Ovary (tissue), 9 donors: Measurements from ENCODE around the gene MYO5C. TPM values are rescaled to one million over a fixed set of nuclear protein-coding genes. Genes with fewer than 3 reads are reported as not detected.

Source experiments
- DNase-seq, 5 donors: peaks; one replicate each; pipeline ENCODE4 v3.0.0-alpha.2; 2019 to 2020
- H3K27ac ChIP-seq, 2 donors: fragments of 200-600 bp; one replicate each; pipeline versions ENCODE4 v1.5.1 to v1.8.0; 2019 to 2022
- H3K27me3 ChIP-seq: fragments of 200-600 bp; one replicate; pipeline ENCODE4 v1.8.0; 2022
- H3K36me3 ChIP-seq: fragments of 200-600 bp; sonication (generic); one replicate; pipeline ENCODE4 v1.5.1; 2019
- H3K4me1 ChIP-seq: one replicate; pipeline ENCODE4 v1.8.1; 2013; ENCODE audit warnings: mild to moderate bottlenecking, moderate library complexity; ENCODE audit not compliant: insufficient read depth
- H3K4me3 ChIP-seq: fragments of 200-600 bp; sonication (generic); one replicate; pipeline ENCODE4 v1.5.1; 2017
- H3K9me3 ChIP-seq, 2 donors: fragments of 200-600 bp in 1 of 2; sonication (generic) in 1 of 2; one replicate each; pipeline versions ENCODE4 v1.5.1 to v1.8.1; 2013 to 2019; ENCODE audit warnings: mild to moderate bottlenecking in 1 of 2, moderate library complexity in 1 of 2
- CTCF ChIP-seq, 3 donors: fragments of 450-650 bp in 2 of 3; fragments of 200-600 bp in 1 of 3; IDR thresholded peaks; one replicate each; pipeline versions ENCODE4 v1.5.1 to v1.8.0; 2016 to 2022; ENCODE audit warnings: antibody characterized with exemption in 3 of 3, mild to moderate bottlenecking in 1 of 3
- EP300 ChIP-seq: sonication (generic); formaldehyde crosslinking; IDR thresholded peaks from one replicate; pipeline ENCODE4 v1.6.1; 2017; ENCODE audit warnings: antibody characterized with exemption
- POLR2A ChIP-seq: fragments of 450-650 bp; IDR thresholded peaks from one replicate; pipeline ENCODE4 v1.6.1; 2017; ENCODE audit warnings: antibody characterized with exemption, mild to moderate bottlenecking, moderate library complexity
- WGBS, 3 donors: extraction: QIAGEN DNeasy Blood & Tissue Kit in 1 of 3; methylation state at CpG; one replicate each; pipeline versions ENCODE4 v1.1.5 to v1.1.7; 2013 to 2017; 5-methylcytosine and 5-hydroxymethylcytosine counted together
- intact Hi-C, 4 donors: fragments of 100-400 bp; cut with DNase I; formaldehyde crosslinking; loops; one replicate each; pipeline versions ENCODE4 v1.11.0 to v1.15.1; 2022 to 2023
- polyA plus RNA-seq, 2 donors: library from polyadenylated mRNA; stranded (reverse); fragments of 200-250 nt in 1 of 2; fragments of 350-450 nt in 1 of 2; fragmentation: Illumina TruSeq in 1 of 2; extraction: RNeasy Lipid Tissue Mini Kit (QIAGEN cat#74804) in 1 of 2; gene quantifications; one replicate each; pipeline ENCODE4 v1.2.3, GENCODE V29; 2013 to 2014
- total RNA-seq, 7 donors: library from RNA; depleted of rRNA in 2 of 7; stranded (reverse); fragments of >200 nt in 2 of 7; fragmentation: NEBNext Ultra II Directional in 3 of 7; extraction: Animal tissue kit (Norgen Biotek cat#: 25700) in 3 of 7; gene quantifications; one replicate each; pipeline versions ENCODE4 v1.1.0 to v1.2.4, GENCODE V29; 2016 to 2023
- donor health status: DM: no; HTN: no; CAD: no; lungs with moderate emphysema.
- donor health status: DM: no; HTN: no; CAD: no.
- donor health status: Bipolar disorder and iron deficiency.
- donor health status: DM: yes; HTN: yes; CAD: no.
- donor health status: DM: no; HTN: no; CAD: no.
- donor health status: DM: yes; HTN: yes; CAD: no.

MYO5C gene
- total and polyA plus RNA-seq, 9 donors, result 1.1 to 23.6 (median 7.1) TPM

- no peak overlapping the region for H3K4me3 ChIP-seq
- intact Hi-C loops, result no loop called here
- no peak overlapping the region for H3K27ac ChIP-seq
- DNase-seq, result no peak
- TF ChIP-seq CTCF (IDR thresholded peaks at IDR 0.05) (no peak), EP300 (no peak), POLR2A (no peak)
- H3K4me1 ChIP-seq, result no peaks in the 10 kb centered on the region
- no peaks in the 10 kb centered on the region for H3K9me3 ChIP-seq
- WGBS, 3 donors, result 91 to 98% (median 96%) methylated on average over 1 of the region's 1 CpG
- H3K27me3 ChIP-seq, result no peaks in the 10 kb centered on the region
- H3K36me3 ChIP-seq, result no peaks in the 10 kb centered on the region
Measured at GRCh38 chr15:52338891-52339290, 43.3 kb upstream of the MYO5C start.

- H3K36me3 ChIP-seq, result no peaks in the 10 kb centered on the region
- intact Hi-C loops, result no loop called here
- WGBS, 3 donors, result 87 to 95% (median 88%) methylated on average over 3 of the region's 3 CpGs
- TF ChIP-seq CTCF (IDR thresholded peaks at IDR 0.05), result no peak
- no peak for TF ChIP-seq POLR2A
- no peak for TF ChIP-seq EP300
- no peak for DNase-seq
- no peak overlapping the region for H3K4me3 ChIP-seq
- no peaks in the 10 kb centered on the region for H3K4me1 ChIP-seq
- H3K27me3 ChIP-seq, result no peaks in the 10 kb centered on the region
- H3K27ac ChIP-seq, result no peak overlapping the region
- H3K9me3 ChIP-seq, result no peaks in the 10 kb centered on the region
Measured at GRCh38 chr15:52338058-52338457, 42.5 kb upstream of the MYO5C start.

GRCh38 chr15:52337198-52337853 lies 41.7 kb upstream of the MYO5C start:
- WGBS, 3 donors, result 71 to 77% (median 75%) methylated on average over 5 of the region's 5 CpGs
- Histone ChIP-seq H3K9me3 (no peaks in the 10 kb centered on the region), H3K27ac (no peak overlapping the region), H3K27me3 (no peaks in the 10 kb centered on the region), H3K4me1 (no peaks in the 10 kb centered on the region), H3K4me3 (no peak overlapping the region), H3K36me3 (no peaks in the 10 kb centered on the region)
- intact Hi-C loops, result no loop called here
- no peak for TF ChIP-seq EP300
- no peak for TF ChIP-seq CTCF (IDR thresholded peaks at IDR 0.05)
- TF ChIP-seq POLR2A, result no peak
- DNase-seq, result no peak

GRCh38 chr15:52336529-52336928 lies 40.9 kb upstream of the MYO5C start:
- TF ChIP-seq POLR2A, result no peak
- no peak for TF ChIP-seq EP300
- no peak for TF ChIP-seq CTCF (IDR thresholded peaks at IDR 0.05)
- Histone ChIP-seq H3K27me3 (no peaks in the 10 kb centered on the region), H3K9me3 (no peaks in the 10 kb centered on the region), H3K27ac (no peak overlapping the region), H3K4me1 (no peaks in the 10 kb centered on the region), H3K36me3 (no peaks in the 10 kb centered on the region), H3K4me3 (no peak overlapping the region)
- WGBS, 3 donors, result 78 to 84% (median 81%) methylated on average over 4 of the region's 4 CpGs
- DNase-seq, result no peak
- intact Hi-C loops, result no loop called here
